ENCODE measurements around the gene ASAP2. TPM values are rescaled to one million over a fixed set of nuclear protein-coding genes. Genes with fewer than 3 reads are reported as not detected.
A peak's percentile ranks its signal among the peaks of the same experiment; 100 is the strongest.

ASAP2 gene
- polyA plus RNA-seq, 1 experiment, result 30.0 TPM

GRCh38 chr2:9258953-9259399, 52.4 kb downstream of the ASAP2 start:
- no peak for DNase-seq (ENCODE audit: low read depth, low spot score)
- Histone ChIP-seq H3K27me3 (ENCODE audit: control insufficient read depth, insufficient read depth, low read length) (no peaks in the 10 kb centered on the region), H3K4me3 (ENCODE audit: low read depth, low read length) (0 out of 2 replicates have a peak overlapping the region, but pooled peaks have one; percentile 2), H3K27ac (ENCODE audit: low read depth, low read length) (peak overlapping the region; percentile 65), H3K9me3 (ENCODE audit: control insufficient read depth, insufficient read depth, low read length) (no peaks in the 10 kb centered on the region; the same call in 1 of the 2 replicates)
- POLR2A ChIA-PET, result interaction anchor here (0.7 kb wide), 1 partner anchor 50 kb away, joined by 5 read pairs; no protein-coding TSS in a partner anchor
- TF ChIP-seq CTCF (IDR thresholded peaks at IDR 0.05; ENCODE audit: low read depth, low read length), result no peak
- CTCF ChIA-PET, result interaction anchor here (0.7 kb wide), 1 partner anchor 72 kb away, joined by 5 read pairs; no protein-coding TSS in a partner anchor

- CTCF ChIA-PET, result no interaction called here
- no peak overlapping the region for H3K4me3 ChIP-seq (ENCODE audit: low read depth, low read length)
- H3K27ac ChIP-seq (ENCODE audit: low read depth, low read length), result no peak overlapping the region
- no peaks in the 10 kb centered on the region for H3K27me3 ChIP-seq (ENCODE audit: control insufficient read depth, insufficient read depth, low read length)
- no peak for DNase-seq (ENCODE audit: low read depth, low spot score)
- no peak for TF ChIP-seq CTCF (IDR thresholded peaks at IDR 0.05; ENCODE audit: low read depth, low read length)
- POLR2A ChIA-PET, result no interaction called here
- H3K9me3 ChIP-seq (ENCODE audit: control insufficient read depth, insufficient read depth, low read length), result no peaks in the 10 kb centered on the region; the same call in 1 of the 2 replicates
Measured at GRCh38 chr2:9260464-9260918, 53.9 kb downstream of the ASAP2 start.

- TF ChIP-seq CTCF (IDR thresholded peaks at IDR 0.05; ENCODE audit: low read depth, low read length), result no peak
- Histone ChIP-seq H3K9me3 (ENCODE audit: control insufficient read depth, insufficient read depth, low read length) (no peaks in the 10 kb centered on the region; the same call in 1 of the 2 replicates), H3K27ac (ENCODE audit: low read depth, low read length) (no peak overlapping the region), H3K27me3 (ENCODE audit: control insufficient read depth, insufficient read depth, low read length) (no peaks in the 10 kb centered on the region), H3K4me3 (ENCODE audit: low read depth, low read length) (no peak overlapping the region)
- CTCF ChIA-PET, result interaction anchor here (0.6 kb wide), 1 partner anchor 48 kb away, joined by 4 read pairs; no protein-coding TSS in a partner anchor
- no peak for DNase-seq (ENCODE audit: low read depth, low spot score)
- POLR2A ChIA-PET, result no interaction called here
Measured at GRCh38 chr2:9261231-9261883, 54.7 kb downstream of the ASAP2 start.

GRCh38 chr2:9262671-9263171, 56.1 kb downstream of the ASAP2 start:
- ChIA-PET POLR2A (no interaction called here), CTCF (interaction anchor here (0.7 kb wide), 1 partner anchor 57 kb away, joined by 3 read pairs; no protein-coding TSS in a partner anchor)
- no peak for TF ChIP-seq CTCF (IDR thresholded peaks at IDR 0.05; ENCODE audit: low read depth, low read length)
- DNase-seq (ENCODE audit: low read depth, low spot score), result no peak
- H3K27ac ChIP-seq (ENCODE audit: low read depth, low read length), result peak overlapping the region; percentile 21
- no peak overlapping the region for H3K4me3 ChIP-seq (ENCODE audit: low read depth, low read length)
- H3K27me3 ChIP-seq (ENCODE audit: control insufficient read depth, insufficient read depth, low read length), result no peaks in the 10 kb centered on the region
- no peaks in the 10 kb centered on the region; the same call in 1 of the 2 replicates for H3K9me3 ChIP-seq (ENCODE audit: control insufficient read depth, insufficient read depth, low read length)

- no peaks in the 10 kb centered on the region; the same call in 1 of the 2 replicates for H3K9me3 ChIP-seq (ENCODE audit: control insufficient read depth, insufficient read depth, low read length)
- TF ChIP-seq CTCF (IDR thresholded peaks at IDR 0.05; ENCODE audit: low read depth, low read length), result no peak
- ChIA-PET POLR2A (no interaction called here), CTCF (interaction anchor here (0.7 kb wide), 2 partner anchors 58 to 115 kb away, joined by 3 to 4 read pairs; no protein-coding TSS in a partner anchor)
- H3K27me3 ChIP-seq (ENCODE audit: control insufficient read depth, insufficient read depth, low read length), result no peaks in the 10 kb centered on the region
- peak overlapping the region; percentile 31 for H3K27ac ChIP-seq (ENCODE audit: low read depth, low read length)
- H3K4me3 ChIP-seq (ENCODE audit: low read depth, low read length), result no peak overlapping the region
- no peak for DNase-seq (ENCODE audit: low read depth, low spot score)
Measured at GRCh38 chr2:9263428-9263827, 56.8 kb downstream of the ASAP2 start.
